ENCODE results near the gene MRPL16.
A peak's percentile ranks its signal among the peaks of the same experiment; 100 is the strongest.
"Not testable (repeated sequence)": the region's sequence is repeated elsewhere in the genome, so short reads cannot be mapped to it uniquely, and the experiment has no call there.

The MRPL16 gene

GRCh38 chr11:59810911-59811259 is 307 bp upstream of the MRPL16 start:
- no peak for DNase-seq

- no peak for DNase-seq
These were observed 3.4 kb downstream of the MRPL16 start for GRCh38 chr11:59807047-59807610.

GRCh38 chr11:59804061-59804460 is 6.5 kb downstream of the MRPL16 start:
- DNase-seq: no peak

- peak; percentile 61 for DNase-seq
These were observed 7.9 kb downstream of the MRPL16 start for GRCh38 chr11:59802639-59803176.

- DNase-seq: no peak
These were observed 8.5 kb downstream of the MRPL16 start for GRCh38 chr11:59801981-59802638.

GRCh38 chr11:59801160-59801706 is 9.3 kb downstream of the MRPL16 start:
- no peak for DNase-seq

GRCh38 chr11:59800390-59801025 is 10.1 kb downstream of the MRPL16 start:
- no peak for DNase-seq

- no peak for DNase-seq
These were observed 16.2 kb downstream of the MRPL16 start for GRCh38 chr11:59794417-59794816.

GRCh38 chr11:59792507-59792906 is 18.1 kb downstream of the MRPL16 start:
- no peak for DNase-seq

GRCh38 chr11:59791639-59792038 is 18.9 kb downstream of the MRPL16 start:
- DNase-seq: no peak

GRCh38 chr11:59787816-59788215 is 22.8 kb downstream of the MRPL16 start:
- no peak for DNase-seq

- DNase-seq: no peak
These were observed 23.4 kb downstream of the MRPL16 start for GRCh38 chr11:59787255-59787588.

GRCh38 chr11:59785818-59786217 is 24.8 kb downstream of the MRPL16 start:
- no peak for DNase-seq

- DNase-seq: not testable (repeated sequence)
These were observed 26.1 kb downstream of the MRPL16 start for GRCh38 chr11:59784441-59784840.

GRCh38 chr11:59783632-59784090 is 26.9 kb downstream of the MRPL16 start:
- DNase-seq: no peak

- no peak for DNase-seq
These were observed 28.5 kb downstream of the MRPL16 start for GRCh38 chr11:59782080-59782479.

GRCh38 chr11:59779487-59779886 is 31.1 kb downstream of the MRPL16 start:
- DNase-seq: no peak

GRCh38 chr11:59778122-59778521 is 32.5 kb downstream of the MRPL16 start:
- DNase-seq: no peak

GRCh38 chr11:59777104-59777503 is 33.5 kb downstream of the MRPL16 start:
- DNase-seq: no peak

GRCh38 chr11:59776210-59777066 is 34.1 kb downstream of the MRPL16 start:
- DNase-seq: no peak

GRCh38 chr11:59773083-59773440 is 37.5 kb downstream of the MRPL16 start:
- DNase-seq: no peak

- DNase-seq: peak; percentile 39
These were observed 39.0 kb downstream of the MRPL16 start for GRCh38 chr11:59771605-59772004.

GRCh38 chr11:59770869-59771268 is 39.7 kb downstream of the MRPL16 start:
- no peak for DNase-seq

All from MV-4-11 (cell line).